Suprapubic skin (tissue), 4 donors: ENCODE results near the gene ASIC2.

Source experiments
- EP300 ChIP-seq: sonication (generic); formaldehyde crosslinking; IDR thresholded peaks from one replicate; pipeline ENCODE4 v1.6.1; 2017; ENCODE audit warnings: antibody characterized with exemption
- POLR2A ChIP-seq, 2 donors: fragments of 450-650 bp; IDR thresholded peaks; one replicate each; pipeline ENCODE4 v1.6.1; 2017; ENCODE audit warnings: antibody characterized with exemption in 2 of 2, mild to moderate bottlenecking in 2 of 2, moderate library complexity in 2 of 2
- POLR2AphosphoS5 ChIP-seq, 3 donors: sonication (generic); formaldehyde crosslinking; IDR thresholded peaks; one replicate each; pipeline ENCODE4 v1.6.1; 2017; ENCODE audit warnings: antibody characterized with exemption in 3 of 3
- TF ChIP-seq, protein P1 (sequence below), 2 donors: fragments of 200-600 bp in 1 of 2; fragments of 450-650 bp in 1 of 2; sonication (generic) in 1 of 2; IDR thresholded peaks; one replicate each; pipeline ENCODE4 v1.5.1; 2016 to 2019; ENCODE audit warnings: antibody characterized with exemption in 2 of 2, mild to moderate bottlenecking in 1 of 2, moderate library complexity in 1 of 2

DNA sequence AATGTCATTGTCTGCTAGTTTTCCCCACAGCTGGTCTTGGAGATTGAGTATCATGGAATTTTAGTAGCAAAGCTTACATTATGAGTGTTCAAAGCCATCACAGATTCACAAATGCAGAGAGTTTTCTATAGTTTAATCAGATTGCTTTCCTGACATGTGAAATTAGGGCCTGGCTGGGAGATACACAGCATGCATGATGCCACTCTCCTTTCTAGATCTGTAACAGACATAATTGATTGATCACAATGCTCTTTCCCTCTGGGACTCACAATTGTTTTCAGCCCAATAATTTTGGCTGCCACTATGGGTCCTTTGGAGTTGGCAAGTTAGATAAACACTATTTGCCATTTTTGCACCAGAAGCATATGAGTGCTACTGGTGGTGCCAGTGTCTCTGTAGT lies 168.9 kb downstream of the ASIC2 start:
- TF ChIP-seq POLR2A (IDR thresholded peaks at IDR 0.05) = no peak
- TF ChIP-seq, protein P1, sequence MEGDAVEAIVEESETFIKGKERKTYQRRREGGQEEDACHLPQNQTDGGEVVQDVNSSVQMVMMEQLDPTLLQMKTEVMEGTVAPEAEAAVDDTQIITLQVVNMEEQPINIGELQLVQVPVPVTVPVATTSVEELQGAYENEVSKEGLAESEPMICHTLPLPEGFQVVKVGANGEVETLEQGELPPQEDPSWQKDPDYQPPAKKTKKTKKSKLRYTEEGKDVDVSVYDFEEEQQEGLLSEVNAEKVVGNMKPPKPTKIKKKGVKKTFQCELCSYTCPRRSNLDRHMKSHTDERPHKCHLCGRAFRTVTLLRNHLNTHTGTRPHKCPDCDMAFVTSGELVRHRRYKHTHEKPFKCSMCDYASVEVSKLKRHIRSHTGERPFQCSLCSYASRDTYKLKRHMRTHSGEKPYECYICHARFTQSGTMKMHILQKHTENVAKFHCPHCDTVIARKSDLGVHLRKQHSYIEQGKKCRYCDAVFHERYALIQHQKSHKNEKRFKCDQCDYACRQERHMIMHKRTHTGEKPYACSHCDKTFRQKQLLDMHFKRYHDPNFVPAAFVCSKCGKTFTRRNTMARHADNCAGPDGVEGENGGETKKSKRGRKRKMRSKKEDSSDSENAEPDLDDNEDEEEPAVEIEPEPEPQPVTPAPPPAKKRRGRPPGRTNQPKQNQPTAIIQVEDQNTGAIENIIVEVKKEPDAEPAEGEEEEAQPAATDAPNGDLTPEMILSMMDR (IDR thresholded peaks at IDR 0.05) = no peak
- TF ChIP-seq POLR2AphosphoS5 (IDR thresholded peaks at IDR 0.05) = no peak
- no peak for TF ChIP-seq EP300
